IPS-18a (cell line): ENCODE measurements around the gene DNAH14.
"Not testable (repeated sequence)": the region's sequence is repeated elsewhere in the genome, so short reads cannot be mapped to it uniquely, and the experiment has no call there.

Source experiments
- H3K27ac ChIP-seq: one replicate; pipeline ENCODE4 v1.5.1; 2013; ENCODE audit warnings: low read length
- H3K27me3 ChIP-seq: one replicate; pipeline ENCODE4 v1.6.1; 2013; ENCODE audit warnings: mild to moderate bottlenecking, low read length; ENCODE audit not compliant: control insufficient read depth, insufficient read depth
- H3K36me3 ChIP-seq: one replicate; pipeline ENCODE4 v1.6.1; 2013; ENCODE audit warnings: low read depth, low read length; ENCODE audit not compliant: control insufficient read depth
- H3K4me1 ChIP-seq: one replicate; pipeline ENCODE4 v1.6.1; 2013; ENCODE audit warnings: low read depth, low read length; ENCODE audit not compliant: control insufficient read depth
- H3K4me3 ChIP-seq: one replicate; pipeline ENCODE4 v1.5.1; 2013; ENCODE audit warnings: low read length
- H3K9ac ChIP-seq: one replicate; pipeline ENCODE4 v1.6.1; 2013; ENCODE audit warnings: mild to moderate bottlenecking, low read length, moderate library complexity
- H3K9me3 ChIP-seq: one replicate; pipeline ENCODE4 v1.6.1; 2013; ENCODE audit warnings: low read depth, low read length; ENCODE audit not compliant: control insufficient read depth

DNAH14 gene

DNA sequence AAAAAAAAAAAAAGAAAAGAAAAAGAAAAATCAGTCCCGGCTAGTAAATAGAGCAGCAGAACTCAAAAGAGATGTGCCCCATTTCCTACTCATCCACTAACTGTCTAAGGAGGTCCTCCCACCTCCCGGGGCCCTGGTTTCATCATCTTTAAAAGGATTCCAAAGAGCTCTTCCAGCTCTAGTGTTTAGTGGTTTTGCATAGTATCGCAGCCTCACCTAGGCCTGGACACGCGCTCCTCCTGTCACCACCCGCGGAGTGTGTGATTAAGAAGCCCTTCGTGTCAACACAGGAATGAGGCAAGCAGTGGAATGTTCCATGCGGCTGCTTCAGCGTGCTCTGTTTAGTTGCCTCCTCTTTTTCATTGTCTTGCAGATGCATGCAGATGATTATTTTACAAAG lies 449.4 kb downstream of the DNAH14 start:
- Histone ChIP-seq H3K4me3 (no peak overlapping the region), H3K36me3 (no peaks in the 10 kb centered on the region), H3K27me3 (no peaks in the 10 kb centered on the region), H3K9ac (peak overlapping the region; percentile 6), H3K9me3 (no peaks in the 10 kb centered on the region), H3K4me1 (peaks cover 6% of the 10 kb centered on the region), H3K27ac (no peak overlapping the region)

GRCh38 chr1:225380691-225381090 lies 451.2 kb downstream of the DNAH14 start:
- Histone ChIP-seq H3K9ac (no peak overlapping the region), H3K36me3 (no peaks in the 10 kb centered on the region), H3K4me1 (peaks cover 6% of the 10 kb centered on the region), H3K9me3 (no peaks in the 10 kb centered on the region), H3K27me3 (no peaks in the 10 kb centered on the region), H3K4me3 (no peak overlapping the region), H3K27ac (no peak overlapping the region)

GRCh38 chr1:225386860-225387259 lies 457.4 kb downstream of the DNAH14 start:
- not testable (repeated sequence) for H3K9ac ChIP-seq, H3K27me3 ChIP-seq, H3K4me3 ChIP-seq, H3K9me3 ChIP-seq, H3K4me1 ChIP-seq, H3K27ac ChIP-seq, H3K36me3 ChIP-seq

- Histone ChIP-seq H3K27me3 (no peaks in the 10 kb centered on the region), H3K9ac (no peak overlapping the region), H3K4me1 (no peaks in the 10 kb centered on the region), H3K27ac (no peak overlapping the region), H3K4me3 (no peak overlapping the region), H3K36me3 (no peaks in the 10 kb centered on the region), H3K9me3 (no peaks in the 10 kb centered on the region)
Measured at GRCh38 chr1:225388372-225388771, 458.9 kb downstream of the DNAH14 start.

- Histone ChIP-seq H3K9ac (no peak overlapping the region), H3K4me1 (no peaks in the 10 kb centered on the region), H3K4me3 (no peak overlapping the region), H3K27me3 (no peaks in the 10 kb centered on the region), H3K36me3 (no peaks in the 10 kb centered on the region), H3K27ac (no peak overlapping the region), H3K9me3 (no peaks in the 10 kb centered on the region)
Measured at GRCh38 chr1:225389843-225390242, 460.4 kb downstream of the DNAH14 start.

DNA sequence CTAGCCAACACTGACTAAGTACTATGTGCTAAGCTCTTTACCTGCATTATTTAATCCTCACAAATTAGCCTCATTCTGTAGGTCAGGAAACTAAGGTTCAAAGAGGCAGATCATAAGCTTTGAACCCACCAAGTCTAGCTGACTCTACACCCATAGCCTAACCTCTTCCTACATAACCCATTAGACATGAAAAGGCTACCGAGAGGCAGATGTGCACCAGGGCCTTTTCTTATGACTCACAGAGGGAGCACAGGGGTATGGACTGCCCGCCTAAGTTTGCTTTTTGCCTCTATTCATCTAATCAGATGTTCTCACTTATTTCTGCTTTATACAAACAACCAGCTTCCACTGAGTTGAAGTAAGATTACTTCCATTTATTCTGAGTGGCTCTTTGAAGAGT lies 466.9 kb downstream of the DNAH14 start:
- Histone ChIP-seq H3K4me3 (no peak overlapping the region), H3K27ac (no peak overlapping the region), H3K9me3 (no peaks in the 10 kb centered on the region), H3K27me3 (no peaks in the 10 kb centered on the region), H3K36me3 (peaks cover 9% of the 10 kb centered on the region), H3K4me1 (no peaks in the 10 kb centered on the region), H3K9ac (no peak overlapping the region)

GRCh38 chr1:225400968-225401367 lies 471.5 kb downstream of the DNAH14 start:
- Histone ChIP-seq H3K9ac (no peak overlapping the region), H3K27ac (no peak overlapping the region), H3K27me3 (no peaks in the 10 kb centered on the region), H3K4me1 (no peaks in the 10 kb centered on the region), H3K9me3 (no peaks in the 10 kb centered on the region), H3K4me3 (no peak overlapping the region), H3K36me3 (peaks cover 32% of the 10 kb centered on the region)

DNA sequence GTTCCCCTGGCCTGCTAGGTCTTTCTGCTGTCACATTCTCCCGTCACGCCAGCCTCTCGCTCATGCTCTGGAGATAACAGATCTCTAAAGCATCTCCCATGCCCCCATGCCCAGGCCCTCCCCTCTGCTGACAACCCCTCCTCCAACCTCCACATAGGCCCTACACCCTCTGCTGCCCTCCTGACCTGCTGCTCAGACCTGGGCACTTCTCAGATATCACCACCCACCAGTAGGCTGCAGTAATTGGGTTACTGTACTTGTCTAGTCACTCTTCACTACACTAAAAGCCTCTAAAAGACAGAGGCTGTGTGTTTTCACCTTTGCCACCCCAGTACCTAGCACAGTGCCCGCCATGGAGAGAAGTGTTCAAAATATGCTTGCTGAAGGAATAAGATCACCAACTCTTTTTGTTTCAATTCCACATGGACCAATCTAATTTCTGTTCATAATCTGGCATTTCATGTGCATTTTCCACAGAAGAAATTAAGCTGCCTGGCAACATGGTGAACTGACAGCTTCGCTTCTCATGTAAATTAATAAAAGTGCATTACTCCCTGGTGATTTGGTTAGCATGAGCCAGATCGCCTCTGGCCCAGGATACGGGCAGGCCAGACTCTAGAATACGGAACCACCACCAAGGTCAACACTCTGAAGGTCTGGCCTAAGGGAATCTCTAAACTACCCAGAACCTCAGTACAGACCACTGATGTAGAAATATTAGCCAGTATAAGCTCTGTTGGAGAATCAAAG lies 477.7 kb downstream of the DNAH14 start:
- Histone ChIP-seq H3K4me1 (peaks cover 10% of the 10 kb centered on the region), H3K36me3 (peaks cover 46% of the 10 kb centered on the region), H3K9me3 (no peaks in the 10 kb centered on the region), H3K9ac (no peak overlapping the region), H3K4me3 (no peak overlapping the region), H3K27ac (no peak overlapping the region), H3K27me3 (no peaks in the 10 kb centered on the region)

DNA sequence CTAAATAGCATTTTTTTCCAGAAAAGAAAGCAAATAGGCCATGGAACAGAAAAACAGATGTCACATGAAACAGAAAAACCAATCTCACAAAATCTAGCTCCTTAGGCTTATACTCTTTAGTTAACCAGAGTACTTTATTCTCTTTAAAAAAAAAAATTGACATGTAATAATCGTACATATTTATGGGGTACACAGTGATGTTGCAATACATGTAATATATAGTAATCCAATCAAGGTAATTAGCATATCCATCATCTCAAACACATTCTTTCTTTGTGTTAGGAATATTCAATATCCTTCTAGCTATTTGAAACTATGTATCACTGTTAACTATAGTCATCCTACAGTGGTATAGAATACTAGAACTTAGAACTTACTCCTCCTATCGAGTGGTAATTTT lies 478.3 kb downstream of the DNAH14 start:
- Histone ChIP-seq H3K27me3 (no peaks in the 10 kb centered on the region), H3K9me3 (no peaks in the 10 kb centered on the region), H3K36me3 (peaks cover 48% of the 10 kb centered on the region), H3K4me1 (peaks cover 10% of the 10 kb centered on the region), H3K27ac (no peak overlapping the region), H3K9ac (no peak overlapping the region), H3K4me3 (no peak overlapping the region)

DNA sequence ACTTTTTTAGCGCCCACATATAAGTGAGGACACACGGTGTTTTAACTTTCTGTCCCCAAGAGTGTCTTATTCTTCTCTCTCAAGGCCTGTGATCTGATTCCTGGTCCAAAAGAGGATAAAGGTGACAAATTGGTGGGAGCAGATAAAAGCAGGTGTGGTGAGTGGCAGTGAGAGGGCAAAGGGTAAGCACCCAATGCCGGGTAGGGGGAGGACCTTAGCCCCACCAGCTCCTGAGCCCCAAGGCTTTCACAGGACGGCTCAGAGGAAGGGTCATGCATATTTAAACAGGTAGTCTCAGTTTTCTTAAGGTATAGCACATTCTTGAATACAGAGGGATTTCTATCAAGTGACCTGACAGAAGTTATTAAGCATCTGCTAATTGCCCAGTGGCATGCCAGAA lies 478.8 kb downstream of the DNAH14 start:
- Histone ChIP-seq H3K36me3 (peaks cover 48% of the 10 kb centered on the region), H3K27me3 (no peaks in the 10 kb centered on the region), H3K4me1 (peaks cover 10% of the 10 kb centered on the region), H3K27ac (no peak overlapping the region), H3K4me3 (no peak overlapping the region), H3K9ac (no peak overlapping the region), H3K9me3 (no peaks in the 10 kb centered on the region)

- H3K36me3 ChIP-seq: peaks cover 51% of the 10 kb centered on the region
- H3K4me3 ChIP-seq: no peak overlapping the region
- no peak overlapping the region for H3K27ac ChIP-seq
- no peaks in the 10 kb centered on the region for H3K9me3 ChIP-seq
- peaks cover 10% of the 10 kb centered on the region for H3K4me1 ChIP-seq
- H3K9ac ChIP-seq: no peak overlapping the region
- H3K27me3 ChIP-seq: no peaks in the 10 kb centered on the region
Measured at GRCh38 chr1:225409051-225409450, 479.6 kb downstream of the DNAH14 start.

DNA sequence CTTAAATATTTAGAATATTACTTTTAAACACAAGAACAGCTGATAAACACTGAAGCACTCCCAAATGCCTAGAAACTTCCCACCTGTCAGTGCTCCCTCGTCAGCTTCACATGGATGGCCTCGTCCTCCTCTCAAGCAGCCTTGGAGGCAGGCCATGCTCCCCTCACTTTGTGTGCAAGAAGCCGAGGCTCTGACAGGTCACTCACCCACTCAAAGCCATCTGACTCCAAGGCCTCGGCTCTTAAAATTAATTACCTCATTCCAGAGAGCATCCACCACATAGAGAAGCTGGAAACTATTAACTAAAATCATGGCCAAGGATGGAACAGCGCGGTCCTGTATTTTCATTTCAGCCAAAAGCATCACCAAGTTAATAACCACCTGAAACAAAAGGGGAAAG lies 480.6 kb downstream of the DNAH14 start:
- H3K27me3 ChIP-seq: no peaks in the 10 kb centered on the region
- no peak overlapping the region for H3K27ac ChIP-seq
- H3K4me3 ChIP-seq: no peak overlapping the region
- H3K4me1 ChIP-seq: peaks cover 10% of the 10 kb centered on the region
- H3K9ac ChIP-seq: no peak overlapping the region
- no peaks in the 10 kb centered on the region for H3K9me3 ChIP-seq
- peaks cover 58% of the 10 kb centered on the region for H3K36me3 ChIP-seq
